ENCODE measurements around the gene VPS13C.

DNA sequence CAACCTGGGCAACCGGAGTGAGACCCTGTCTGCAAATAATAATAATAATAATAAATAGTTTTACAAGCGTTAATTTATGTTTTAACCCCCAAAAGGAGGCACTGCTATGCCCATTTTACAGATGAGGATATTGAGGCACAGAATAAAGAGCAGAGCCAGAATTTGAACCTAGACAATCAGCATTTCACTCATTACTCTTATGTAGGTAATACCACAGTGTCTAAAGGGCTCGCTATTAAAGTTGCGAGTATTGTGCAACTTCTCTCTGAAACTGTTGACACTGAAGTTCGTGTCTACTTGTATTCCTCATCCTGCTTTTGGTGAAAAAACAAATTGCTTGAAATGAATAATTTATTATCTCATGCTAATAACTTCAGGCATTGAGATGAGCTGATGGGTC lies 9.3 kb upstream of the VPS13C start:
- TF ChIP-seq POLR2A (IDR thresholded peaks at IDR 0.05), result no peak
- TF ChIP-seq, protein P1, sequence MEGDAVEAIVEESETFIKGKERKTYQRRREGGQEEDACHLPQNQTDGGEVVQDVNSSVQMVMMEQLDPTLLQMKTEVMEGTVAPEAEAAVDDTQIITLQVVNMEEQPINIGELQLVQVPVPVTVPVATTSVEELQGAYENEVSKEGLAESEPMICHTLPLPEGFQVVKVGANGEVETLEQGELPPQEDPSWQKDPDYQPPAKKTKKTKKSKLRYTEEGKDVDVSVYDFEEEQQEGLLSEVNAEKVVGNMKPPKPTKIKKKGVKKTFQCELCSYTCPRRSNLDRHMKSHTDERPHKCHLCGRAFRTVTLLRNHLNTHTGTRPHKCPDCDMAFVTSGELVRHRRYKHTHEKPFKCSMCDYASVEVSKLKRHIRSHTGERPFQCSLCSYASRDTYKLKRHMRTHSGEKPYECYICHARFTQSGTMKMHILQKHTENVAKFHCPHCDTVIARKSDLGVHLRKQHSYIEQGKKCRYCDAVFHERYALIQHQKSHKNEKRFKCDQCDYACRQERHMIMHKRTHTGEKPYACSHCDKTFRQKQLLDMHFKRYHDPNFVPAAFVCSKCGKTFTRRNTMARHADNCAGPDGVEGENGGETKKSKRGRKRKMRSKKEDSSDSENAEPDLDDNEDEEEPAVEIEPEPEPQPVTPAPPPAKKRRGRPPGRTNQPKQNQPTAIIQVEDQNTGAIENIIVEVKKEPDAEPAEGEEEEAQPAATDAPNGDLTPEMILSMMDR (IDR thresholded peaks at IDR 0.05), result no peak

Data from tibial nerve (tissue), 3 donors.